ENCODE results near the gene AP4B1.

DNA sequence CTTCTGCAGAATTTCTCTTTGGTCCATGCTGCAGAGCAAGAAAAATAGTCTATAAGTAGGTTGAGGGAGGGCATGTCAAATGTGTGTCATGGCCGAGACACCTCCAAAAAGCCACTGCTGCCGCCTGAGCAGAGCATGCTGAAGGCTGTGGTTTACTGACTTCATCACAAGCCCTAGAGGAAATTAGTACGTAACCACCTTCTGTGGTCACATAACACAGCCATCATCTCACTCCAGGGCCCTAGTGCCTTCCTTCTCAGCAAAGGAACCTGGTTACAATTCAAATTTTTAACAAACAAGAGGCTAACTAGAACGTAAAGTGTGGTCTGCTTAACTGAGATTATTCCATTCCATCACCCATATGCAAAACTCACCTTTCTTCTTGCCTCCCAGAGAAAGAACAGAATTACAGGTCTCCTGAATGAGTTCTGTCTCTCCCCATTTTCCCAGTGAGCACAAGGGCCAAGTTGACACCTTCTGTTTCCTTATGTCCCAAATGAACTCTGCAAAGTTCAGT, 32.9 kb downstream of the AP4B1 start, which contains the start of gene PTPN22:
- TF ChIP-seq EZH2 (IDR thresholded peaks at IDR 0.05; ENCODE audit: borderline replicate concordance, low read length) = no peak
- TF ChIP-seq, protein P1, sequence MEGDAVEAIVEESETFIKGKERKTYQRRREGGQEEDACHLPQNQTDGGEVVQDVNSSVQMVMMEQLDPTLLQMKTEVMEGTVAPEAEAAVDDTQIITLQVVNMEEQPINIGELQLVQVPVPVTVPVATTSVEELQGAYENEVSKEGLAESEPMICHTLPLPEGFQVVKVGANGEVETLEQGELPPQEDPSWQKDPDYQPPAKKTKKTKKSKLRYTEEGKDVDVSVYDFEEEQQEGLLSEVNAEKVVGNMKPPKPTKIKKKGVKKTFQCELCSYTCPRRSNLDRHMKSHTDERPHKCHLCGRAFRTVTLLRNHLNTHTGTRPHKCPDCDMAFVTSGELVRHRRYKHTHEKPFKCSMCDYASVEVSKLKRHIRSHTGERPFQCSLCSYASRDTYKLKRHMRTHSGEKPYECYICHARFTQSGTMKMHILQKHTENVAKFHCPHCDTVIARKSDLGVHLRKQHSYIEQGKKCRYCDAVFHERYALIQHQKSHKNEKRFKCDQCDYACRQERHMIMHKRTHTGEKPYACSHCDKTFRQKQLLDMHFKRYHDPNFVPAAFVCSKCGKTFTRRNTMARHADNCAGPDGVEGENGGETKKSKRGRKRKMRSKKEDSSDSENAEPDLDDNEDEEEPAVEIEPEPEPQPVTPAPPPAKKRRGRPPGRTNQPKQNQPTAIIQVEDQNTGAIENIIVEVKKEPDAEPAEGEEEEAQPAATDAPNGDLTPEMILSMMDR (conservative IDR thresholded peaks at IDR 0.05 in 1 of 2, IDR thresholded peaks at IDR 0.05 in 1 of 2; ENCODE audit: extremely low read depth in 1 of 2, insufficient read depth in 1 of 2, low read depth in 1 of 2, low read length in 2 of 2) = no peak

Measured in mammary epithelial cell (primary cell).